ENCODE data around the gene POMGNT1. TPM values are rescaled to one million over a fixed set of nuclear protein-coding genes. Genes with fewer than 3 reads are reported as not detected.

Gene POMGNT1
- total and polyA plus RNA-seq, 2 of the 13 experiments (the other 11 are each of a cell fraction or from before 2014, with no cell fraction given): 33.9 to 46.8 TPM

- DNase-seq (ENCODE audit: low spot score) (no peak), ATAC-seq (no peak; the same call in 2 of the 3 replicates), FAIRE-seq (no peak)
- in situ Hi-C loops (cut with HindIII; ENCODE audit: extremely low pct_ligation_motif_present, low pct_unique_long_range_greater_than_20kb): no loop called here
- Histone ChIP-seq H3K9me3 (ENCODE audit: low read length) (no peaks in the 10 kb centered on the region), H3K4me3 (replicated peaks in 1 of 3; ENCODE audit: insufficient read depth in 1 of 3, low read depth in 2 of 3, low read length in 3 of 3) (no peak overlapping the region), H3K27ac (ENCODE audit: extremely low read length, insufficient read depth, low read length) (no peak overlapping the region), H3K27me3 (ENCODE audit: control insufficient read depth in 1 of 2, insufficient read depth in 2 of 2, low read length in 2 of 2) (no peaks in the 10 kb centered on the region), H3K36me3 (replicated peaks in 1 of 2; ENCODE audit: control insufficient read depth in 1 of 2, insufficient read depth in 2 of 2, low read length in 2 of 2) (peaks cover 5 to 36% of the 10 kb centered on the region in 2 experiments; a peak in 3 of 5 replicates), H2AFZ (ENCODE audit: low read length) (no peak overlapping the region), H4K20me1 (ENCODE audit: insufficient read depth, low read length) (no peaks in the 10 kb centered on the region), H3K79me2 (ENCODE audit: insufficient read depth, low read length) (no peaks in the 10 kb centered on the region), H3K4me1 (ENCODE audit: insufficient read depth, low read length) (peaks cover 21% of the 10 kb centered on the region), H3K9ac (ENCODE audit: insufficient read depth, low read depth, low read length) (no peak overlapping the region), H3K4me2 (ENCODE audit: low read depth, low read length) (no peak overlapping the region)
- 94% methylated on average over 5 of the region's 6 CpGs for WGBS (ENCODE audit: low lambda C conversion rate)
- peak; percentile 19 for TF ChIP-seq XRCC5 (optimal IDR thresholded peaks at IDR 0.05; ENCODE audit: low read length)
- TF ChIP-seq KDM4B (CRISPR knock-in tag; IDR thresholded peaks at IDR 0.05): no peak
- intact Hi-C loops (cut with micrococcal nuclease; ENCODE audit: unreplicated experiment): no loop called here
- CTCF ChIA-PET (ENCODE audit: low intra/inter-chr PET ratio, low total read pairs): no interaction called here
- POLR2A ChIA-PET: no interaction called here
- no TSS peak for BruUV-seq (replicated peaks)
Measured at GRCh38 chr1:46188295-46189030, 9.8 kb downstream of the POMGNT1 start.

- intact Hi-C loops (cut with micrococcal nuclease; ENCODE audit: unreplicated experiment) (no loop called here), in situ Hi-C loops (cut with HindIII; ENCODE audit: extremely low pct_ligation_motif_present, low pct_unique_long_range_greater_than_20kb) (no loop called here)
- no peak overlapping the region for H3K27ac ChIP-seq (ENCODE audit: extremely low read length, insufficient read depth, low read length)
- no peak for FAIRE-seq
- ChIA-PET CTCF (ENCODE audit: low intra/inter-chr PET ratio, low total read pairs) (no interaction called here), POLR2A (no interaction called here)
- no peak overlapping the region for H2AFZ ChIP-seq (ENCODE audit: low read length)
- peaks cover 33% of the 10 kb centered on the region for H3K4me1 ChIP-seq (ENCODE audit: insufficient read depth, low read length)
- BruUV-seq (replicated peaks): no TSS peak
- no peak overlapping the region for H3K9ac ChIP-seq (ENCODE audit: insufficient read depth, low read depth, low read length)
- no peak overlapping the region for H3K4me2 ChIP-seq (ENCODE audit: low read depth, low read length)
- ATAC-seq: no peak
- 93% methylated on average over 8 of the region's 8 CpGs for WGBS (ENCODE audit: low lambda C conversion rate)
- H3K36me3 ChIP-seq (replicated peaks in 1 of 2; ENCODE audit: control insufficient read depth in 1 of 2, insufficient read depth in 2 of 2, low read length in 2 of 2): peaks cover 0 to 24% of the 10 kb centered on the region in 2 experiments; a peak in 3 of 5 replicates
- no peak overlapping the region for H3K4me3 ChIP-seq (replicated peaks in 1 of 3; ENCODE audit: insufficient read depth in 1 of 3, low read depth in 2 of 3, low read length in 3 of 3)
- no peak for DNase-seq (ENCODE audit: low spot score)
- H3K79me2 ChIP-seq (ENCODE audit: insufficient read depth, low read length): no peaks in the 10 kb centered on the region
- H3K27me3 ChIP-seq (ENCODE audit: control insufficient read depth in 1 of 2, insufficient read depth in 2 of 2, low read length in 2 of 2): no peaks in the 10 kb centered on the region
- no peaks in the 10 kb centered on the region for H3K9me3 ChIP-seq (ENCODE audit: low read length)
- no peaks in the 10 kb centered on the region for H4K20me1 ChIP-seq (ENCODE audit: insufficient read depth, low read length)
- TF ChIP-seq THAP11 (CRISPR knock-in tag; IDR thresholded peaks at IDR 0.05): no peak
- TF ChIP-seq TMF1 (CRISPR knock-in tag; IDR thresholded peaks at IDR 0.05; ENCODE audit: low read depth): no peak
- no peak for TF ChIP-seq CEBPZ (IDR thresholded peaks at IDR 0.05; ENCODE audit: low read length)
- TF ChIP-seq ZNF577 (CRISPR knock-in tag; IDR thresholded peaks at IDR 0.05; ENCODE audit: borderline replicate concordance, low read depth): no peak
- no peak for TF ChIP-seq NFYC (CRISPR knock-in tag; IDR thresholded peaks at IDR 0.05)
- no peak for TF ChIP-seq ZNF619 (CRISPR knock-in tag; IDR thresholded peaks at IDR 0.05)
- no peak for TF ChIP-seq CREM (IDR thresholded peaks at IDR 0.05)
- no peak for TF ChIP-seq CREM (CRISPR knock-in tag; IDR thresholded peaks at IDR 0.05)
- TF ChIP-seq ZNF891 (CRISPR knock-in tag; IDR thresholded peaks at IDR 0.05): no peak
- TF ChIP-seq HMGXB4 (CRISPR knock-in tag; IDR thresholded peaks at IDR 0.05; ENCODE audit: borderline replicate concordance in 1 of 2, low read depth in 1 of 2): no peak
Measured at GRCh38 chr1:46187106-46187869, 10.9 kb downstream of the POMGNT1 start.

Data from HepG2 (cell line).